GM18498 (cell line): ENCODE results near the gene KIF16B.

ENCODE experiments used
- ATAC-seq: cut with Tn5 transposase; IDR thresholded peaks from one replicate; pipeline ENCODE4 v1.9.1; 2021; ENCODE audit warnings: mild to moderate bottlenecking, moderate library complexity; ENCODE audit not compliant: unreplicated experiment

KIF16B gene

GRCh38 chr20:16407251-16408067 lies 165.8 kb downstream of the KIF16B start:
- ATAC-seq = no peak

GRCh38 chr20:16405254-16405653 lies 168.0 kb downstream of the KIF16B start:
- no peak for ATAC-seq

- no peak for ATAC-seq
Measured at GRCh38 chr20:16404640-16405039, 168.6 kb downstream of the KIF16B start.

- no peak for ATAC-seq
Measured at GRCh38 chr20:16404171-16404570, 169.1 kb downstream of the KIF16B start.

GRCh38 chr20:16400234-16400633 lies 173.0 kb downstream of the KIF16B start:
- no peak for ATAC-seq

GRCh38 chr20:16399801-16400200 lies 173.4 kb downstream of the KIF16B start:
- ATAC-seq = no peak

- no peak for ATAC-seq
Measured at GRCh38 chr20:16397086-16397485, 176.2 kb downstream of the KIF16B start.

GRCh38 chr20:16395366-16395765 lies 177.9 kb downstream of the KIF16B start:
- ATAC-seq = no peak

GRCh38 chr20:16394784-16395183 lies 178.5 kb downstream of the KIF16B start:
- ATAC-seq = no peak

- ATAC-seq = no peak
Measured at GRCh38 chr20:16393836-16394235, 179.4 kb downstream of the KIF16B start.

GRCh38 chr20:16393297-16393696 lies 180.0 kb downstream of the KIF16B start:
- no peak for ATAC-seq

- peak; percentile 97 for ATAC-seq
Measured at GRCh38 chr20:16392346-16392745, 180.9 kb downstream of the KIF16B start.

- ATAC-seq = no peak
Measured at GRCh38 chr20:16390991-16391390, 182.3 kb downstream of the KIF16B start.

GRCh38 chr20:16388731-16389130 lies 184.5 kb downstream of the KIF16B start:
- no peak for ATAC-seq

- ATAC-seq = no peak
Measured at GRCh38 chr20:16387666-16388065, 185.6 kb downstream of the KIF16B start.

- no peak for ATAC-seq
Measured at GRCh38 chr20:16385891-16386290, 187.4 kb downstream of the KIF16B start.

- ATAC-seq = no peak
Measured at GRCh38 chr20:16385462-16385861, 187.8 kb downstream of the KIF16B start.

GRCh38 chr20:16381444-16381843 lies 191.8 kb downstream of the KIF16B start:
- no peak for ATAC-seq

- ATAC-seq = no peak
Measured at GRCh38 chr20:16378712-16379370, 194.4 kb downstream of the KIF16B start.

GRCh38 chr20:16378122-16378521 lies 195.1 kb downstream of the KIF16B start:
- ATAC-seq = no peak

GRCh38 chr20:16369441-16369840 lies 203.8 kb downstream of the KIF16B start:
- ATAC-seq = no peak

- ATAC-seq = no peak
Measured at GRCh38 chr20:16368645-16369292, 204.5 kb downstream of the KIF16B start.
